Endodermal cell (in vitro differentiated cells): ENCODE results near the gene COL9A3. TPM values are rescaled to one million over a fixed set of nuclear protein-coding genes. Genes with fewer than 3 reads are reported as not detected.

ENCODE experiments used
- DNase-seq: peaks from one replicate; pipeline ENCODE4 v3.0.0-alpha.2; 2017
- H3K27ac ChIP-seq: 2 replicates; pipeline ENCODE4 v1.5.1; 2013; ENCODE audit warnings: mild to moderate bottlenecking, low read depth, low read length, moderate library complexity
- H3K27me3 ChIP-seq: 2 replicates; pipeline ENCODE4 v1.6.1; 2013; ENCODE audit warnings: mild to moderate bottlenecking, low read length, moderate library complexity; ENCODE audit not compliant: insufficient read depth, control insufficient read depth, poor library complexity, severe bottlenecking
- H3K36me3 ChIP-seq: 2 replicates; pipeline ENCODE4 v1.7.0; 2013; ENCODE audit warnings: mild to moderate bottlenecking, low read length, moderate library complexity; ENCODE audit not compliant: control insufficient read depth, insufficient read depth
- H3K4me1 ChIP-seq: one replicate; pipeline ENCODE4 v1.7.0; 2013; ENCODE audit warnings: low read length; ENCODE audit not compliant: control insufficient read depth, insufficient read depth
- H3K4me3 ChIP-seq: 2 replicates; pipeline ENCODE4 v1.5.1; 2013; ENCODE audit warnings: mild to moderate bottlenecking, low read length, moderate library complexity
- H3K9ac ChIP-seq: 2 replicates; pipeline ENCODE4 v1.6.1; 2013; ENCODE audit warnings: mild to moderate bottlenecking, low read length, moderate library complexity; ENCODE audit not compliant: poor library complexity, severe bottlenecking; ENCODE audit errors: extremely low read depth
- H3K9me3 ChIP-seq: 2 replicates; pipeline ENCODE4 v1.6.1; 2013; ENCODE audit warnings: mild to moderate bottlenecking, low read length, moderate library complexity; ENCODE audit not compliant: control insufficient read depth
- H3K27ac Mint-ChIP-seq: 2 replicates; pipeline ENCODE4 v1.8.0; 2020; ENCODE audit warnings: mixed read lengths
- H3K27me3 Mint-ChIP-seq: 2 replicates; pipeline ENCODE4 v1.8.0; 2021; ENCODE audit warnings: mild to moderate bottlenecking, mixed read lengths; ENCODE audit not compliant: insufficient read depth
- H3K36me3 Mint-ChIP-seq: 2 replicates; pipeline ENCODE4 v1.8.0; 2020; ENCODE audit warnings: low read depth, mixed read lengths
- H3K4me1 Mint-ChIP-seq: 2 replicates; pipeline ENCODE4 v1.8.0; 2020; ENCODE audit warnings: mixed read lengths
- H3K4me3 Mint-ChIP-seq: 2 replicates; pipeline ENCODE4 v1.8.0; 2020; ENCODE audit warnings: mild to moderate bottlenecking, moderate library complexity, mixed read lengths
- H3K9me3 Mint-ChIP-seq: 2 replicates; pipeline ENCODE4 v1.8.0; 2020; ENCODE audit warnings: mild to moderate bottlenecking, mixed read lengths
- CTCF ChIP-seq: fragments of 200-600 bp; sonication (generic); conservative IDR thresholded peaks from 2 replicates; pipeline ENCODE4 v1.5.0; 2021; ENCODE audit warnings: antibody characterized with exemption, mild to moderate bottlenecking
- WGBS, 2 experiments: methylation state at CpG; one replicate each; pipeline versions ENCODE4 v1.1.5 to v1.1.7; 2013; ENCODE audit warnings: missing lambda C conversion rate in 2 of 2, mixed read lengths in 1 of 2; ENCODE audit not compliant: insufficient coverage in 1 of 2, insufficient read length in 1 of 2; 5-methylcytosine and 5-hydroxymethylcytosine counted together
- total RNA-seq, 2 donors: library from RNA; stranded (reverse); fragmentation: NEBNext Ultra II Directional in 1 of 2; extraction: Animal tissue kit (Norgen Biotek cat#: 25700) in 1 of 2; gene quantifications; 2 replicates in 1 of 2; 3 replicates in 1 of 2; pipeline ENCODE4 v1.2.1, GENCODE V29; 2021

The COL9A3 gene
- total RNA-seq, 2 donors from 2014 or later, result 48.9 to 133 TPM

DNA sequence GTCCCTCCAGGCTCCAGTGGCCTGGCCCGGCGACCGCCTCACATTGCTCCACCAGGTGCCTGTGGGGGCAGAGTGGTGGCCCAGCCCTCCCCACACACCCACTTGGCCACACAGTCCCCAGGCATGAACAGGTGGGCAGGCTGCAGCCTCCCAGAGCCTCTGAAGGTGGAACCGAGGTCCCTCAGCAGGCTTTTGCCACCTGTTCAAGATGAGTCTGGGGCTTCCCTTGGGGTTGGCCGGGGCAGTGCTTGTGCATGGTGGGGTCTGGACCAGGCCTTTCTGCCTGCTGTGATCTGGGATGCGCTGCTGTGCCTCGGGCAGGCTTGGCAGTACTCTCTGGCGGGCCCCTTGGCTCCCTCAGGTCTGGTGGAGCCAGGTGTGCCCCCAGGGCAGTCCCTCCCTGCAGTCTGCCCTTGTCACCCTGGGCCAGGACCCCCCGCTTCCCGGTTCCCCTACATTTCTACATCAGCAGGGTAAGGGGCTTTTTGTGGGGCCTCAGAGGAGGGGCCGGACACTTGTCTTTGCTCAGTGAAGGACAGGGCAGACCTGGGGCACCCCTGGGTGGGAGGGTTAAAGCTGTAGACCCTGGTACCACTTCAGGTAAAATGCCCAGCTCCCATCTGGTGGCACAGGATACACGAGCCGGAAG, 2.7 kb upstream of the COL9A3 start:
- Histone ChIP-seq H3K27me3 (no peaks in the 10 kb centered on the region), H3K4me1 (no peaks in the 10 kb centered on the region), H3K4me3 (no peak overlapping the region), H3K9ac (no peak overlapping the region), H3K36me3 (peaks cover 20% of the 10 kb centered on the region), H3K27ac (no peak overlapping the region), H3K9me3 (no peaks in the 10 kb centered on the region)
- WGBS, 2 experiments, result 94 to 95% methylated on average over 11 to 13 of the region's 13 CpGs
- Mint-ChIP-seq H3K4me3 (no peak overlapping the region), H3K27me3 (peaks cover 15% of the 10 kb centered on the region), H3K36me3 (peaks cover 4% of the 10 kb centered on the region), H3K9me3 (no peaks in the 10 kb centered on the region), H3K27ac (no peak overlapping the region), H3K4me1 (peaks cover 14% of the 10 kb centered on the region)
- DNase-seq, result no peak
- TF ChIP-seq CTCF, result no peak

GRCh38 chr20:62814709-62815065, 2.2 kb upstream of the COL9A3 start:
- no peak overlapping the region for H3K4me3 Mint-ChIP-seq
- H3K27me3 Mint-ChIP-seq, result peaks cover 15% of the 10 kb centered on the region
- DNase-seq, result no peak
- peaks cover 14% of the 10 kb centered on the region for H3K4me1 Mint-ChIP-seq
- no peaks in the 10 kb centered on the region for H3K9me3 Mint-ChIP-seq
- Histone ChIP-seq H3K27ac (no peak overlapping the region), H3K4me3 (no peak overlapping the region), H3K36me3 (peaks cover 15% of the 10 kb centered on the region), H3K4me1 (no peaks in the 10 kb centered on the region), H3K27me3 (no peaks in the 10 kb centered on the region), H3K9me3 (no peaks in the 10 kb centered on the region), H3K9ac (no peak overlapping the region)
- H3K36me3 Mint-ChIP-seq, result peaks cover 4% of the 10 kb centered on the region
- no peak for TF ChIP-seq CTCF
- H3K27ac Mint-ChIP-seq, result no peak overlapping the region
- 81 to 91% methylated on average over 10 to 12 of the region's 12 CpGs for WGBS, 2 experiments

GRCh38 chr20:62815066-62815991, 1.5 kb upstream of the COL9A3 start:
- peaks cover 15% of the 10 kb centered on the region for H3K27me3 Mint-ChIP-seq
- no peaks in the 10 kb centered on the region for H3K27me3 ChIP-seq
- H3K27ac Mint-ChIP-seq, result peak overlapping the region; percentile 92
- H3K9me3 ChIP-seq, result no peaks in the 10 kb centered on the region
- H3K4me1 ChIP-seq, result no peaks in the 10 kb centered on the region
- peak; percentile 91 for DNase-seq
- H3K4me1 Mint-ChIP-seq, result peaks cover 14% of the 10 kb centered on the region
- H3K36me3 ChIP-seq, result peaks cover 9% of the 10 kb centered on the region
- H3K9me3 Mint-ChIP-seq, result no peaks in the 10 kb centered on the region
- 17 to 26% methylated on average over 12 to 24 of the region's 24 CpGs for WGBS, 2 experiments
- no peak overlapping the region for H3K27ac ChIP-seq
- no peak for TF ChIP-seq CTCF
- H3K36me3 Mint-ChIP-seq, result peaks cover 4% of the 10 kb centered on the region
- H3K9ac ChIP-seq, result peak overlapping the region; percentile 80
- H3K4me3 ChIP-seq, result peak overlapping the region; percentile 79
- H3K4me3 Mint-ChIP-seq, result peak overlapping the region; percentile 54
